Mammary epithelial cell (primary cell): ENCODE data around the gene EML4.
"Not testable (repeated sequence)": the region's sequence is repeated elsewhere in the genome, so short reads cannot be mapped to it uniquely, and the experiment has no call there.

ENCODE experiments used
- EZH2 ChIP-seq: IDR thresholded peaks from 2 replicates; pipeline ENCODE4 v1.6.1; 2012; ENCODE audit warnings: low read length, inconsistent platforms, borderline replicate concordance
- TF ChIP-seq, protein P1 (sequence below), 2 donors: IDR thresholded peaks in 1 of 2; conservative IDR thresholded peaks in 1 of 2; 2 replicates each; pipeline ENCODE4 v1.5.1; 2011 to 2012; ENCODE audit warnings: inconsistent platforms in 2 of 2, low read length in 2 of 2, mild to moderate bottlenecking in 2 of 2, control low read depth in 1 of 2, low read depth in 1 of 2; ENCODE audit not compliant: insufficient read depth in 1 of 2; ENCODE audit errors: extremely low read depth in 1 of 2

DNA sequence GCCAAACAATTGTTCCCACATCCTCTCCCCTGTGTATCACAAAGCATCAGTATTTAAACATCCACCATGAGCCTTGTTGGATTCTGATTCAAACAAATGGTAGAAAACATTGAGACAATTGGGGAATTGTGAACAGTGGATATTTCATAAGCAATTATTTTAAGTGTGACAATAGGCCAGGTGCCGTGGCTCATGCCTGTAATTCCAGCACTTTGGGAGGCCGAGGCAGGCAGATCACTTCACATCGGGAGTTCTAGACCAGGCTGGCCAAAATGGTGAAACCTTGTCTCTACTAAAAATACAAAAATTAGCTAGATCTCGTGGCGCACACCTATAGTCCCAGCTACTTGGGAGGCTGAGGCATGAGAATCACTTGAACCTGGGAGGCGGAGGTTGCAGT is 165.7 kb downstream of the EML4 start:
- not testable (repeated sequence) for TF ChIP-seq EZH2
- TF ChIP-seq, protein P1, sequence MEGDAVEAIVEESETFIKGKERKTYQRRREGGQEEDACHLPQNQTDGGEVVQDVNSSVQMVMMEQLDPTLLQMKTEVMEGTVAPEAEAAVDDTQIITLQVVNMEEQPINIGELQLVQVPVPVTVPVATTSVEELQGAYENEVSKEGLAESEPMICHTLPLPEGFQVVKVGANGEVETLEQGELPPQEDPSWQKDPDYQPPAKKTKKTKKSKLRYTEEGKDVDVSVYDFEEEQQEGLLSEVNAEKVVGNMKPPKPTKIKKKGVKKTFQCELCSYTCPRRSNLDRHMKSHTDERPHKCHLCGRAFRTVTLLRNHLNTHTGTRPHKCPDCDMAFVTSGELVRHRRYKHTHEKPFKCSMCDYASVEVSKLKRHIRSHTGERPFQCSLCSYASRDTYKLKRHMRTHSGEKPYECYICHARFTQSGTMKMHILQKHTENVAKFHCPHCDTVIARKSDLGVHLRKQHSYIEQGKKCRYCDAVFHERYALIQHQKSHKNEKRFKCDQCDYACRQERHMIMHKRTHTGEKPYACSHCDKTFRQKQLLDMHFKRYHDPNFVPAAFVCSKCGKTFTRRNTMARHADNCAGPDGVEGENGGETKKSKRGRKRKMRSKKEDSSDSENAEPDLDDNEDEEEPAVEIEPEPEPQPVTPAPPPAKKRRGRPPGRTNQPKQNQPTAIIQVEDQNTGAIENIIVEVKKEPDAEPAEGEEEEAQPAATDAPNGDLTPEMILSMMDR (conservative IDR thresholded peaks at IDR 0.05 in 1 of 2, IDR thresholded peaks at IDR 0.05 in 1 of 2; ENCODE audit: extremely low read depth in 1 of 2, insufficient read depth in 1 of 2, low read depth in 1 of 2, low read length in 2 of 2) = not testable (repeated sequence)
